Esophagus muscularis mucosa (tissue), 4 donors: ENCODE results near the gene RASAL2.

Experiments
- CTCF ChIP-seq, 3 experiments: fragments of 200-600 bp in 2 of 3; fragments of 450-650 bp in 1 of 3; sonication (generic) in 2 of 3; IDR thresholded peaks; one replicate each; pipeline ENCODE4 v1.5.1; 2017 to 2019; ENCODE audit warnings: antibody characterized with exemption in 3 of 3, mild to moderate bottlenecking in 2 of 3, moderate library complexity in 1 of 3
- EP300 ChIP-seq: sonication (generic); formaldehyde crosslinking; IDR thresholded peaks from one replicate; pipeline ENCODE4 v1.6.1; 2017; ENCODE audit warnings: antibody characterized with exemption
- POLR2A ChIP-seq: fragments of 450-650 bp; IDR thresholded peaks from one replicate; pipeline ENCODE4 v1.6.1; 2017; ENCODE audit warnings: antibody characterized with exemption, moderate library complexity, mild to moderate bottlenecking, low read depth

- TF ChIP-seq CTCF (IDR thresholded peaks at IDR 0.05) = no peak
- no peak for TF ChIP-seq POLR2A
- TF ChIP-seq EP300 = no peak
These were observed 168.2 kb downstream of the RASAL2 start for GRCh38 chr1:178262120-178262500.
